ENCODE data around the gene GEMIN8. TPM values are rescaled to one million over a fixed set of nuclear protein-coding genes. Genes with fewer than 3 reads are reported as not detected.

Gene GEMIN8
- polyA plus RNA-seq, 1 donor from 2014 or later, result 26.1 TPM

GRCh38 chrX:14028473-14028872 lies 1.2 kb downstream of the GEMIN8 start:
- TF ChIP-seq EZH2 (IDR thresholded peaks at IDR 0.05; ENCODE audit: borderline replicate concordance, insufficient read depth, low read length, poor library complexity, severe bottlenecking), result no peak
- no peak for TF ChIP-seq REST (IDR thresholded peaks at IDR 0.05; ENCODE audit: borderline replicate concordance)
- no peak for TF ChIP-seq EP300 (conservative IDR thresholded peaks at IDR 0.05; ENCODE audit: poor library complexity, severe bottlenecking)

GRCh38 chrX:14027511-14028019 lies 2.1 kb downstream of the GEMIN8 start:
- Histone ChIP-seq H3K9me2 (ENCODE audit: insufficient read depth, low read length) (no peaks in the 10 kb centered on the region), H3K27me3 (ENCODE audit: insufficient read depth, low read depth, low read length) (no peaks in the 10 kb centered on the region), H3K36me3 (ENCODE audit: insufficient read depth, low read length) (no peaks in the 10 kb centered on the region), H3K27ac (ENCODE audit: low read length) (no peak overlapping the region), H3K9ac (ENCODE audit: low read length) (no peak overlapping the region), H2AFZ (ENCODE audit: low read depth, low read length) (no peak overlapping the region), H3F3A (ENCODE audit: insufficient read depth, low read length, poor library complexity, severe bottlenecking) (no peaks in the 10 kb centered on the region), H3K79me2 (replicated peaks; ENCODE audit: insufficient read depth, low read length) (no peaks in the 10 kb centered on the region), H3K4me2 (ENCODE audit: low read length) (no peak overlapping the region), H3K9me3 (ENCODE audit: low read length) (no peaks in the 10 kb centered on the region), H3K4me3 (ENCODE audit: low read length) (no peak overlapping the region), H4K20me1 (ENCODE audit: insufficient read depth) (no peaks in the 10 kb centered on the region)
- TF ChIP-seq REST (IDR thresholded peaks at IDR 0.05; ENCODE audit: borderline replicate concordance), result no peak
- TF ChIP-seq EP300 (conservative IDR thresholded peaks at IDR 0.05; ENCODE audit: poor library complexity, severe bottlenecking), result no peak
- TF ChIP-seq CTCF (IDR thresholded peaks at IDR 0.05; ENCODE audit: poor library complexity, severe bottlenecking), result no peak
- no peak for TF ChIP-seq POLR2AphosphoS5 (IDR thresholded peaks at IDR 0.05)
- TF ChIP-seq EZH2 (IDR thresholded peaks at IDR 0.05; ENCODE audit: borderline replicate concordance, insufficient read depth, low read length, poor library complexity, severe bottlenecking), result no peak
- TF ChIP-seq TAF1 (IDR thresholded peaks at IDR 0.05; ENCODE audit: low read depth), result no peak
- TF ChIP-seq MXI1 (conservative IDR thresholded peaks at IDR 0.05; ENCODE audit: poor library complexity, severe bottlenecking), result no peak

More at GRCh38 chrX:14028473-14028872, 1.2 kb downstream of the GEMIN8 start:
- Histone ChIP-seq H3K9ac (ENCODE audit: low read length) (peak overlapping the region; percentile 77), H4K20me1 (ENCODE audit: insufficient read depth) (no peaks in the 10 kb centered on the region), H3K4me3 (ENCODE audit: low read length) (peak overlapping the region; percentile 72), H2AFZ (ENCODE audit: low read depth, low read length) (no peak overlapping the region), H3K9me2 (ENCODE audit: insufficient read depth, low read length) (no peaks in the 10 kb centered on the region), H3K4me2 (ENCODE audit: low read length) (no peak overlapping the region), H3F3A (ENCODE audit: insufficient read depth, low read length, poor library complexity, severe bottlenecking) (no peaks in the 10 kb centered on the region), H3K9me3 (ENCODE audit: low read length) (no peaks in the 10 kb centered on the region), H3K27ac (ENCODE audit: low read length) (no peak overlapping the region), H3K27me3 (ENCODE audit: insufficient read depth, low read depth, low read length) (no peaks in the 10 kb centered on the region), H3K79me2 (replicated peaks; ENCODE audit: insufficient read depth, low read length) (no peaks in the 10 kb centered on the region), H3K36me3 (ENCODE audit: insufficient read depth, low read length) (no peaks in the 10 kb centered on the region)
